B cell (primary cell): ENCODE results near the gene HS3ST6. TPM values are rescaled to one million over a fixed set of nuclear protein-coding genes. Genes with fewer than 3 reads are reported as not detected.

Experiments used
- ATAC-seq: fragments of 200-7000 bp; cut with Tn5 transposase; one replicate; pipeline ENCODE4 v1.10.0; 2021; ENCODE audit warnings: low read depth, mild to moderate bottlenecking, moderate number of reproducible peaks, moderate library complexity
- CTCF ChIA-PET: fragments of 350-600 bp; sonication (Branson Sonifier 250); formaldehyde crosslinking; loops from one replicate; lab custom pipeline; 2021; ENCODE audit warnings: antibody characterized with exemption, inconsistent platforms; lab: Charles Lee
- POLR2A ChIA-PET: fragments of 350-600 bp; sonication (Branson Sonifier 250); formaldehyde crosslinking; loops from one replicate; lab custom pipeline; 2021; ENCODE audit warnings: antibody characterized with exemption; lab: Charles Lee
- DNase-seq: peaks from one replicate; pipeline ENCODE4 v3.0.0; 2013
- H2AFZ ChIP-seq: 2 replicates; pipeline ENCODE4 v1.6.1; 2012; ENCODE audit warnings: mild to moderate bottlenecking, low read depth, low read length; ENCODE audit not compliant: insufficient read depth, poor library complexity, severe bottlenecking
- H3K27ac ChIP-seq, 2 donors: 1 replicate in 1 of 2; 2 replicates in 1 of 2; pipeline ENCODE4 v1.5.1; 2012 to 2013; ENCODE audit warnings: low read length in 2 of 2, mild to moderate bottlenecking in 2 of 2, moderate library complexity in 1 of 2
- H3K27me3 ChIP-seq, 4 experiments: fragments of 200-600 bp in 1 of 4; sonication (generic) in 1 of 4; replicated peaks in 1 of 4; 1 replicate in 2 of 4; 2 replicates in 2 of 4; pipeline versions ENCODE4 v1.6.1 to v1.7.0; 2013 to 2016; ENCODE audit warnings: low read length in 3 of 4, mild to moderate bottlenecking in 2 of 4, mixed read lengths in 1 of 4, moderate library complexity in 1 of 4; ENCODE audit not compliant: insufficient read depth in 4 of 4, control insufficient read depth in 3 of 4; ENCODE audit errors: control extremely low read depth in 1 of 4
- H3K36me3 ChIP-seq, 2 experiments: replicated peaks in 1 of 2; 1 replicate in 1 of 2; 2 replicates in 1 of 2; pipeline versions ENCODE4 v1.6.1 to v1.7.1; 2013; ENCODE audit warnings: low read length in 1 of 2; ENCODE audit not compliant: insufficient read depth in 2 of 2, control insufficient read depth in 1 of 2; ENCODE audit errors: control extremely low read depth in 1 of 2, extremely low read depth in 1 of 2
- H3K4me1 ChIP-seq, 2 donors: fragments of 200-600 bp in 1 of 2; sonication (generic) in 1 of 2; 1 replicate in 1 of 2; 2 replicates in 1 of 2; pipeline versions ENCODE4 v1.5.1 to v1.6.1; 2013 to 2017; ENCODE audit warnings: low read length in 2 of 2; ENCODE audit not compliant: control insufficient read depth in 2 of 2, insufficient read depth in 2 of 2
- H3K4me2 ChIP-seq: replicated peaks from 2 replicates; pipeline ENCODE3; 2012; ENCODE audit warnings: mild to moderate bottlenecking, low read depth, low read length; ENCODE audit not compliant: poor library complexity, severe bottlenecking
- H3K4me3 ChIP-seq, 5 experiments: fragments of 200-600 bp in 1 of 5; sonication (generic) in 1 of 5; 1 replicate in 3 of 5; 2 replicates in 2 of 5; pipeline versions ENCODE4 v1.5.1 to v1.7.0; 2011 to 2016; ENCODE audit warnings: low read length in 4 of 5, mild to moderate bottlenecking in 4 of 5, low read depth in 2 of 5, control low read depth in 1 of 5, moderate library complexity in 1 of 5; ENCODE audit not compliant: insufficient read depth in 1 of 5; ENCODE audit errors: control extremely low read depth in 1 of 5, extremely low read depth in 1 of 5
- H3K79me2 ChIP-seq: fragments of 200-600 bp; sonication (generic); one replicate; pipeline ENCODE4 v1.6.0; 2016; ENCODE audit warnings: low read length; ENCODE audit not compliant: control insufficient read depth, insufficient read depth
- H3K9ac ChIP-seq: fragments of 200-600 bp; sonication (generic); 2 replicates; pipeline ENCODE4 v1.6.1; 2017; ENCODE audit warnings: mild to moderate bottlenecking, low read length, moderate library complexity
- H3K9me3 ChIP-seq, 3 donors: one replicate each; pipeline versions ENCODE4 v1.6.1 to v1.7.1; 2013; ENCODE audit warnings: low read length in 2 of 3; ENCODE audit not compliant: control insufficient read depth in 2 of 3, insufficient read depth in 1 of 3; ENCODE audit errors: control extremely low read depth in 1 of 3
- H4K20me1 ChIP-seq: 2 replicates; pipeline ENCODE4 v1.6.0; 2012; ENCODE audit warnings: mild to moderate bottlenecking, low read length; ENCODE audit not compliant: insufficient read depth, control insufficient read depth, poor library complexity, severe bottlenecking
- H3K27ac Mint-ChIP-seq: one replicate; pipeline ENCODE4 v1.8.0; 2021; ENCODE audit warnings: mixed read lengths
- H3K27me3 Mint-ChIP-seq: one replicate; pipeline ENCODE4 v1.8.0; 2021; ENCODE audit warnings: mixed read lengths
- H3K4me1 Mint-ChIP-seq: one replicate; pipeline ENCODE4 v1.8.0; 2021; ENCODE audit warnings: mixed read lengths
- H3K4me3 Mint-ChIP-seq: one replicate; pipeline ENCODE4 v1.8.0; 2021; ENCODE audit warnings: mixed read lengths
- H3K9me3 Mint-ChIP-seq: one replicate; pipeline ENCODE4 v1.8.0; 2022; ENCODE audit warnings: mixed read lengths; ENCODE audit not compliant: insufficient read depth
- CTCF ChIP-seq: fragments of 200-600 bp; IDR thresholded peaks from one replicate; pipeline ENCODE4 v1.8.0; 2022; ENCODE audit warnings: antibody characterized with exemption, mild to moderate bottlenecking
- EZH2 ChIP-seq: IDR thresholded peaks from 2 replicates; pipeline ENCODE4 v1.6.1; 2012; ENCODE audit warnings: borderline replicate concordance, low read depth, mild to moderate bottlenecking, moderate library complexity, low read length; ENCODE audit not compliant: insufficient read depth, poor library complexity, severe bottlenecking
- WGBS: methylation state at CpG from one replicate; pipeline ENCODE4 v1.1.5; 2013; ENCODE audit warnings: missing lambda C conversion rate; ENCODE audit not compliant: insufficient coverage; 5-methylcytosine and 5-hydroxymethylcytosine counted together
- intact Hi-C: fragments of 100-400 bp; cut with micrococcal nuclease; formaldehyde crosslinking; loops from one replicate; pipeline ENCODE4 v1.10.0; 2022
- polyA plus RNA-seq: library from polyadenylated mRNA; depleted of rRNA; stranded (reverse); fragments of >200 nt; gene quantifications from 2 replicates; pipeline ENCODE4 v1.2.3, GENCODE V29; 2012
- total RNA-seq, 2 donors: library from RNA; stranded (reverse); fragments of 120-200 nt in 1 of 2; gene quantifications; 1 replicate in 1 of 2; 2 replicates in 1 of 2; pipeline versions ENCODE4 v1.2.3 to v1.2.4, GENCODE V29; 2013 to 2022

Gene HS3ST6
- total and polyA plus RNA-seq, 2 donors (not counting 1 experiment from before 2014, with no cell fraction given): not detected

- H3K4me3 ChIP-seq: no peak overlapping the region
- Mint-ChIP-seq H3K27me3 (no peaks in the 10 kb centered on the region), H3K4me1 (peaks cover 8% of the 10 kb centered on the region), H3K27ac (no peak overlapping the region), H3K9me3 (no peaks in the 10 kb centered on the region), H3K4me3 (no peak overlapping the region)
- WGBS: 95% methylated on average over 6 of the region's 11 CpGs
- no peaks in the 10 kb centered on the region for H3K9me3 ChIP-seq
- H3K27me3 ChIP-seq: peaks cover 0 to 3% (median 0%) of the 10 kb centered on the region in 4 experiments
- ChIA-PET CTCF (no interaction called here), POLR2A (no interaction called here)
- H3K79me2 ChIP-seq: no peaks in the 10 kb centered on the region
- H2AFZ ChIP-seq: no peak overlapping the region
- H3K4me1 ChIP-seq: peaks cover 5% of the 10 kb centered on the region in 2 donors
- intact Hi-C loops: no loop called here
- no peak overlapping the region for H3K4me2 ChIP-seq
- no peak for DNase-seq
- no peaks in the 10 kb centered on the region for H4K20me1 ChIP-seq
- no peak overlapping the region for H3K9ac ChIP-seq
- ATAC-seq: no peak
- peaks cover 0 to 12% of the 10 kb centered on the region in 2 experiments for H3K36me3 ChIP-seq
- TF ChIP-seq CTCF: no peak
- TF ChIP-seq EZH2: no peak
- no peak overlapping the region for H3K27ac ChIP-seq
These were observed 18.8 kb upstream of the HS3ST6 start for GRCh38 chr16:1936945-1937479.

- Histone ChIP-seq H4K20me1 (no peaks in the 10 kb centered on the region), H3K4me1 (peaks cover 4 to 10% of the 10 kb centered on the region in 2 donors), H3K4me2 (no peak overlapping the region), H3K4me3 (no peak overlapping the region), H3K9me3 (peaks cover 0 to 4% (median 0%) of the 10 kb centered on the region in 3 donors), H3K9ac (no peak overlapping the region), H3K27me3 (peaks cover 0 to 4% (median 0%) of the 10 kb centered on the region in 4 experiments), H3K79me2 (no peaks in the 10 kb centered on the region), H3K27ac (no peak overlapping the region), H2AFZ (no peak overlapping the region), H3K36me3 (peaks cover 0 to 5% of the 10 kb centered on the region in 2 experiments)
- Mint-ChIP-seq H3K27ac (no peak overlapping the region), H3K9me3 (no peaks in the 10 kb centered on the region), H3K27me3 (no peaks in the 10 kb centered on the region), H3K4me3 (no peak overlapping the region), H3K4me1 (peaks cover 2% of the 10 kb centered on the region)
- WGBS: 85% methylated on average over 23 of the region's 23 CpGs
- ChIA-PET POLR2A (interaction anchor here (1.4 kb wide), 1 partner anchor 10 kb away, joined by 3 read pairs; the partner anchor contains the start of gene MSRB1), CTCF (interaction anchor here (1.1 kb wide), 1 partner anchor 9 kb away, joined by 3 read pairs; no protein-coding TSS in a partner anchor)
- intact Hi-C loops: no loop called here
- DNase-seq: no peak
- no peak for ATAC-seq
- TF ChIP-seq CTCF (no peak), EZH2 (no peak)
These were observed 15.0 kb upstream of the HS3ST6 start for GRCh38 chr16:1933097-1933661.
